GM21381 (cell line): ENCODE measurements around the gene VPS29.
"Not testable (repeated sequence)": the region's sequence is repeated elsewhere in the genome, so short reads cannot be mapped to it uniquely, and the experiment has no call there.

Experiments used
- ATAC-seq: cut with Tn5 transposase; IDR thresholded peaks from one replicate; pipeline ENCODE4 v1.9.1; 2021; ENCODE audit warnings: mild to moderate bottlenecking, moderate library complexity; ENCODE audit not compliant: unreplicated experiment

The VPS29 gene

DNA sequence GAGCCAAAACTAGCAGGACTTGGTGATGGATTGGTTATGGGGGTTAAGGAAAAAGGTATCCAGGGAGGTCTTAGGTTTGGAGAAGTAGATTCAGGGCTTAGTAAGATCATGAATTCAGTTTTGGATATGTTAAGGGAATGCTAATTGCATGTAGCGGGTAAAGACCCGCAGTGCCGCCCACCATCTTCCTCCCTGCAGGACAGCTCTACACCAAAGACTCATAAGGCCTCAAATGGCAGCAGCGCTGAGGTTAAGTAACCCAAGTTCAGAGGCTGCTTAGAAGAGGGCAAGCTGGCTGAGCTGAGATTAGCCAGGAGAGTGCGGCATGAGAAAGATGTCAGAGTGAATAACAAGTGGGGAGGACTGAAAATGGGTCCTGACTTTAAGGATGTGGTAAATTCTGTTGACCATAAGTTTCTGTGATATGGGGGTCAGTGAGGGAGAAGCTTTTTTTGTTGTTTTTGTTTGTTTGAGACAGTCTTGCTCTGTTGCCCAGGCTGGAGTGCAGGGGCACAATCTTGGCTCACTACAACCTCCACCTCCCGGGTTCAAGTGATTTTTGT, 26.4 kb upstream of the VPS29 start:
- no peak for ATAC-seq

DNA sequence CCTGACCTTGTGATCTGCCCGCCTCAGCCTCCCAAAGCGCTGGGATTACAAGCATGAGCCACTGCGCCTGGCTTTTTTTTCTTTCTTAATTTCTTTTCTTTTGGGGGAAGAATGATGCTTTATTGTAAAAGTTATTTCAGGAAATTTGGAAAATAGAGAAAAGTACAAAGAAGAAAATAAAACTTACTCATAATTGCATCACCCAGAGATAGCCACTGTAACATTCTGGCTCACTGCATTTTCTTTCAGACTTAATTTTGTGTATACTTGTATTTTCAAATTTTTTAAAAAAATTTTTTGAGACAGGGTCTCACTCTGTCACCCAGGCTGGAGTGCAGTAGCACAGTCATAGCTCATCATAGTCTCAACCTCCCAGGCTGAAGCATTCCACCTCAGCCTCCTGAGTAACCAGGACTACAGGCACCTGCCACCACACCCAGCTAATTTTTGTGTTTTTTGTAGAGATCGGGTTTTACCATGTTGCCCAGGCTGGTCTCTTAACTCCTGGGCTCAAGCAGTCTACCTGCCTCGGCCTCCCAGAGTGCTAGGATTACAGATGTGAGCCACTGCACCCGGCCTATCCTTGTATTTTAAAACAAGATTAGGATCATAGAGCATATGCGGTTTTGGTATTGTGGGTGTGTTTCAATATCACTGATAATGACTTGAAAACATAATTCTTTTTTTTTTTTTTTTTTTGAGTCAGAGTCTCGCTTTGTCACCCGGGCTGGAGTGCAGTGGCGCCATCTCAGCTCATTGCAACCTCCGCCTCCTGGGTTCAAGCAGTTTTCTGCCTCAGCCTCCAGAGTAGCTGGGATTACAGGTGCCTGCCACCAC, 19.2 kb upstream of the VPS29 start:
- ATAC-seq = not testable (repeated sequence)

DNA sequence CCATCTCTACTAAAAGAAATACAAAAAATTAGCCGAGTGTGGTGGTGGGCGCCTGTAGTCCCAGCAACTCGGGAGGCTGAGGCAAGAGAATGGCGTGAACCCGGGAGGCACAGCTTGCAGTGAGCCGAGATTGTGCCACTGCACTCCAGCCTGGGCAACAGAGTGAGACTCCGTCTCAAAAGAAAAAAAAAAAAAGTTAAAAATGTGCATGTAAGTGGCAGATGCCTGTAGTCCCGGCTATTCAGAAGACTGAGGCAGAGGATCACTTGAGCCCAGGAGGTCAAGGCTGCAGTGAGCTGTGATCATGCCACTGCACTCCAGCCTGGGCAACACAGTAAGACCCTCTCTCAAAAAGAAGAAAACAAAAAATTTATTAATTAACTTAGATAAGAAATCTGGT, 16.1 kb upstream of the VPS29 start:
- not testable (repeated sequence) for ATAC-seq

DNA sequence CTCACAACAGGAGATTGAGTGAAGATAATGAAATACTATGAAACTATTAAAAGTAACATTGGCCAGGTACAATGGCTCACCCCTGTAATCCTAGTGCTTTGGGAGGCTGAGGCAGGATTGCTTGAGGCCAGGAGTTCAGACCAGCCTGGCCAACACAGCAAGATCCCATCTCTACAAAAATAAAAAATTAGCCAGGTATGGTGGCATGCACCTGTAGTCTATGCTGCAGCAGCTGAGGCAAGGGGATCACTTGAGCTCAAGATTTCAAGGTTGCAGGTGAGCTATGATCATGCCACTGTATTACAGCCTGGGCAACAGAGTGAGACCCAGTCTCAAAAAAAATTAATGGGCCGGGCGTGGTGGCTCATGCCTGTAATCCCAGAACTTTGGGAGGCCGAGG, 15.1 kb upstream of the VPS29 start:
- no peak for ATAC-seq

DNA sequence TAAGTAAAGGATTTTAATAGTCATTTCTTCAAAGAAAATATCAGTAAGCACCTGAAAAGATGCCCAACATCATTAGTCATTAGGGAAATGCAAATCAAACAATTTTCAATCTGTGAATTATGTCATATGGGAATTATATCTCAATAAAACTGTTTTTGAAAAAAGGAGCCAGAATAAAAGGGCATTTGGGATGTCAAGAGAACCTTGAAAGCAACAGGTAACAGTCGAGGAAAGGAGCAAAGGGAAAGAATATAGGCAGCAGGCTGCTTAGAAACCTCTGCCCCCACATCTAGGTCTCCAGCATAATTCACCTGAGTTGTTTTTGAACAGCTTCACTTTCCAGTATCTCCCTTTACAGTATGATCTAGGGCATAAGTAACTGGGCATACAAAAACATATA, 12.5 kb upstream of the VPS29 start:
- no peak for ATAC-seq

DNA sequence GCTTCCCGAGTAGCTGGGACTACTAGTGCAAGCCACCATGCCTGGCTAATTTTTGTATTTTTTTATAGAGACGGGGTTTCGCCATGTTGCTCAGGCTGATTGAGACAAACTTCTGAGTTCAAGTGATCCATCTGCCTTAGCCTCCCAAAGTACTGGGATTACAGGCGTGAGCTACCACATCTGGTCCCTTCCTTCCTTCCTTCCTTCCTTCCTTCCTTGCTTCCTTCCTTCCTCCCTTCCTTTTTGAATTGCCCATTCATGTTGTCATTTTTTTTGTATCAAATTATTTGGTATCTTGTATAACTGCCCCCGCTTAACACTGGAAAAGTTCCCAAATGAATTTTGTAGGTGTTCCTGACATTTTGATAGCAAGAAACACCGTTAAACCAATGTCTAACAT, 11.9 kb upstream of the VPS29 start:
- no peak for ATAC-seq

DNA sequence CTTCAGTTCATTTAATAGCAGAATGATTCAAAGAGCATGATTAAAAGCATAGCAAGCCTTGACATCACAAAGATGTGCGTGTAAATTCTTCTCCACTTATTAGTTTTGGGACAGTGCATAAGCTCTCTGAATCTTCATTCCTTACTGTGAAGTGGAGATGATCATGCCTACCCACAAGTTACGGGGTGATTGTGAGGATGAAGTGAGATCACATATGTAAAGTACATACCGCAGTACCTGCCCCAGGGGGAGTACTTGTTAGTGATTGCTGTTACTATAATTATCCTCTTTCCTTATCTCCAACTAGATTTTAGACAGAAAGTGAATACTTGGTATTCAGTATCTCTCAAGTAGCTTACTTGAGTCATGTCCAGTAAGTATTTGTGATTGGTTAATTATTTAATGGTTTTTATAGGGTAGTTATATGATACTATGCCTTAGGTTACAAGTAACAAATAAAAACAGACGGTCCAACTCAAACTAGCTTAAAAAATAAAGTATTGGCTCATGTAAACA, 6.2 kb upstream of the VPS29 start:
- ATAC-seq = no peak

DNA sequence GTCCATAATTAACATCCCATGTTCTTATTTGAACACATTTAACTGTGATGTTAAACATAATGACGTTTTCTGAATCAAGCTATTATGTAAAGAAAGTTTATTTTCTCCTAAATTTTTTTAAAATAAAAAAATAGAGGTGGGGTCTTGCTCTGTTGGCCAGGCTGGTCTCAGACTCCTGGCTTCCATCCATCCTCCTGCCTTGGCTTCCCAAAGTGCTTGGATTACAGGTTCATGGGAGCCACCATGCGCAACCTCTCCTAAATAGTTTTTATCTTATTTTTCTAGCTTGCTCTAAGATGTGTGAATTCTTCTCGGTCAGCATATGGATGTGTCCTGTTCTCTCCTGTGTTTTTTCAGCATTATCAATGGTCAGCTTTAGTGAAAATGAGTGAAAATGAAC, 3.4 kb upstream of the VPS29 start:
- no peak for ATAC-seq

DNA sequence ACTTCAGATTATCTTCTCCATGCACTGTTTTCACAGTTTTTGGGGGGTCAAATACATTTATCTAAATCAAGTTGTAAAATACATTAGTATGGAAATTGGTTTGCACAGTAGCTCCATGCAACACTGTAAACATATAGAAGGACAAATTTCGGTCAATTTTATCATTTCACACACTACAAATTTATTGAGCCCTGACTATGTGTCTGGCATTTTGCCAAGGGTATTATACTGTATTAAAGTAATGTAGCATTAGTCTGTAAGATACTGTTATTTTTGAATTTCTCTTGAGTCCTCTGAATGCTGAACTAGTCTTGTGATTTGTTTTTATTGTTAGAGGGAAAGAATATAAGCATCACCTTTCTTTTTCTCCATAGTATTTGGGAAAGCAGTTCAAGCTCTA, 1.5 kb upstream of the VPS29 start:
- ATAC-seq = no peak

DNA sequence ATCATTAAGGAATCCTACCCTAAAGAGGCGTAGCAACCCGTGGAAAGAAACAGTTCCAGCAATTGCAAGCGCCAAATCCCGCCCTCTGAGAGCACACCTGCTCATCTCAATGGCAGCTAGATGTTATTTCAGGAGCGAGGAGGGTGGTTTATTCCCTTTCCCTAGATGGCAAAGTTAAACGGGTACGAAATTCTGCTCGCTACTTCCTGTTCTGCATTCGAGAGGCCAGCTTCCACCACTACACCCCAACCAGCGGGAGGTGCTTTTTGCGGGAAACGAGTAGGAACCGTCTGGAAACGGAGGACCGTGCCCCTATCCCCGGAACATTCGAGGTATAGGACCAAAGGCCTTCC, 536 bp downstream of the VPS29 start:
- peak; percentile 22 for ATAC-seq

DNA sequence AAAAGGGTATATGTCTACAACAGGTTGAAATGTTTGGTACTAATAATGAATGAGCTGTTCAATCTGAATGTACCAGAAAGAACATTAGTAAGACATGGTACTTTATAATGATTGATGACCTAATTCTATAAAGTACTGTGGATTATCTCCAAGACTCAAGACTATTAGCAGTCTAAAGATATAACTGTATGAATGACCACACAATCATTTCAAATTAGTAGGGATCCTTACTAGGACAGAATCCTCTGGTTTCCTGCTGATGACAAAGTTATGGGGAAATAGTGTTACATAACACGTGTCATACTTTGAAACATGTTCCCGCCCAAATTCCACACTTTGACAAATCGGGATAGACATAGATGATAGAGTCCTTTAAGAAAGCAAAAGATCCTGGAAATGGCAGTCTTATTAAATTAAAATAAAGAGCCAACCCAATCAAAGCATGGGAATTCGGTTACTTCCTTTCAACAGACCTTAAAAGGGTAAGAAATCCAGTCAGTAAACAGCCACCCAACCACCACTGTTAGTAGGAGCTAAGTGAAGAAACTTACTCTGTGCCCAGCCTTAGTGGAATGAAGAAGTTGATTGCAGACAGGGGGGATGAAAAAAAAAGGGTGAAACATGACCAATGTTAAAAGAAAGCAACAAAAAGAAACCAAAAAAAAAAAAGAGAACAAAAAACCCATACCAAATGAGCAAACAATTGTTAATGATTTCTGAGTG, 2.8 kb downstream of the VPS29 start:
- no peak for ATAC-seq

DNA sequence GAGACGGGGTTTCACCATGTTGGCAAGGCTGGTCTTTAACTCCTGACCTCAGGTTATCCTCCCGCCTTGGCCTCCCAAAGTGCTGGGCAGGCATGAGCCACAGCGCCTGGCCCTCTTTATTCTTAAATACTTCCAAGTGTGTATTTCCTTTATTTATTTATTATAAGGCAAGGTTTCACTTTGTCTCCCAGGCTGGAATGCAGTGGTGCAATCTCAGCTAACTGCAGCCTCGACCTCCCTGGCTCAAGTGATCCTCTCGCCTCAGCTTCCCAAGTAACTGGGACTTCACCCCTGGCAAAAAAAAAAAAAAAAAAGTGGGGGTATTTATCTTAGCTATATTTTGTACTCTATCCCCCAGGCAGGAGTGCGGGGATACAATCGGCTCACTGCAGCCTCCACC, 26.5 kb downstream of the VPS29 start:
- no peak for ATAC-seq

DNA sequence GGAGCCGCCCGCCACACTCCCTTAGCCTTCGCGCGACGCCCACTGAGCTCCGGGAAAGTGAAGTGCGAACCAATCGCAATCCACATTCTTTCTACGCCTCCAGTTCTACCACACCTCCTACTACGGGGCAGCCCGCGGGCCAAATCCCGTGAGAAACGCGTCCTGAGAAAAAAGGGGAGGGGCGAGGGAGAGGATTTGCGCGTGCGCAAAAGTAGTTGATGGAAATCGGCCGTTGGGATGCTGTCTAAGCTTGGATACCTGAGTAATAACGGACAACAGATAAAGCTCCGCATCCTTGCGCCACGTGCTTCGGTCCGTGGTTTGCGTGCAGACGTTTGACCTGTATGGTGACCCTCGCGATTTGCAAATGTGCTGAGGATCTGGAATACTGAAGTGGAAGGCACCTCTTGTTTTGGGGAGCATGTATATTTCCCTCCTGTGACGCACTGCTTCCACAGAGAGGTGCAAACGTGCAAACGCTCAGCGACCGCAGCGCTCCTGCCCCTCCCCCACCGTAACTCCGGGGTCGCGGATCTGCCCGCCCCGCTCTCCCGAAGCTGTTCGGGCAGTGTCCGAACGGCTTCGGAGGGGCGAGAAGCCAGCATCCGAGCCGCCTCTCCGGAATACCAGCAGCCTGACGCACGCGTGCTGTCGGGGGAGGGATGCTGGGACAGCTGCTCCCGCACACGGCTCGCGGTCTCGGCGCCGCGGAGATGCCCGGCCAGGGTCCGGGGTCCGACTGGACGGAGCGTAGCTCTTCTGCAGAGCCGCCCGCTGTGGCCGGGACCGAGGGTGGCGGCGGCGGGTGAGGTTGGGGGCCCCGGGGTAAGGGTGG, 33.5 kb downstream of the VPS29 start, which contains the start of the genes FAM216A and GPN3:
TSS of gene FAM216A (plus strand) at position 632 of the 835 bp plus-strand sequence. CDS start at position 663, 31 bp downstream.
TSS of gene GPN3 (minus strand) at position 44 of the 835 bp plus-strand sequence. CDS start 54 bp downstream, outside the sequence.
- ATAC-seq = peak; percentile 77

DNA sequence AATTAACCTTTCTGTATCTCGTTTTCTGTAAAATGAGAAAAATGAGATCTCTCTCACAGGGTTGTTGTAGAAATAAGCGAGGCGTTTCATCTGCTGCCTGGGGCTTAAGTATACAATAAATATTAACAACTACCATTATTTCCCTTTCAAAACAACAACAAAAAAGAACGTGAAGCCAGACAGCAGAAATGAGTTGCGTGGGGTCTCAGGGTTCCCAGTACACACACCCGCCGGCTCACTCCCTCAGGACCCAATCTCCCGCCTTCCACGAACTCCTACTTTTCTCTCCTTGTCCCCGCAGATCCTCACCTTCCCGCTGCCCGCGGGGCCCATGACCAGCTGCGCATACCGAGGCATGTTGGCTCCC, 34.1 kb downstream of the VPS29 start:
- no peak for ATAC-seq

DNA sequence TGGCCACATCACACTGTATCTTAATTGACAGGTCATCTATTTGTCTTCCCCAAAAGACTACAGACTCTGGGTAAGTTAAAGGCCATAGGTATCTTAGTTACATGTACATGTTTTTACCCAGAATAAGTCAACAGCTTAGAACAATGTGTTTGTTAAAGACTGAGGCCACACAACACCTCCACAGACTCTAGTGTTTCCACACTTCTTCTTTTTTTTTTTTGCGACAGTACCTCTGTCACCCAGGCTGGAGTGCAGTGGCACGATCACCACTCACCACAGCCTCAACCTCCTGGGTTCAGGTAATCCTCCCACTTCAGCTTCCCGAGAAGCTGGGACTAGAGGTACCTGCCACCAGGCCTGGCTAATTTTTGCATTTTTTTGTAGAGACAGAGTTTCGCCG, 35.1 kb downstream of the VPS29 start:
- ATAC-seq = no peak

DNA sequence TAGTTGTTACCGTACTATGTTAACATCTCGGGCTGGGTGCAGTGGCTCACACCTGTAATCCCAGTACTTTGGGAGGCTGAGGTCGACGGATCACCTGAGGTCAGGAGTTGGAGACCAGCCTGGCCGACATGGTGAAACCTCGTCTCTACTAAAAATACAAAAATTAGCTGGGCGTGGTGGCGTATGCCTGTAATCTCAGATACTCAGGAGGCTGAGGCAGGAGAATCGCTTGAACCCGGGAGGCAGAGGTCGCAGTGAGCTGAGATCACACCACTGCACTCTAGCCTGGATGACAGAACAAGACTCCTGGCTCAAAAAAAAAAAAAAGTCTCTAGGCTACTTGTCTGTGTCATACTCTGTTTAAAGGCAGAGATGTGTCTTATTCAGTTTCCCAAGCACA, 36.1 kb downstream of the VPS29 start:
- not testable (repeated sequence) for ATAC-seq

DNA sequence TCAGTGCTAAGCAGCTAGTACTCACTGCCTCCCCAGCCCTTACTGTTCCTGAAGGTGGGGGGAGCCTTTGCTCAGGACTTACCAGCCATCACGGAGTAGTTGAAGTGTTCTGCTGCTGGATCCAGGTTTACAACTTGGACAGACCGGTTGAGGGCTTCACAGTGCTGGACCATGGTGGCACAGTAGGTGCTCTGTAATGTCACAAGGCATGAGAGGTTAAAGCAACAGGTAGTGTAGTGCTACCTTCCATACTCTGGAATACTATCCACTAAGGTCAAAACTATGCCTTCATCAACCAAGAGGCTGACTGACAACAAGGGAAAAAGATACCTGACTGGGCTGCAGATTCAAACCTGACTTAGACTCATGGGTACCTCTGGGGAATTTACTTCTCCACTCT, 36.9 kb downstream of the VPS29 start:
- ATAC-seq = no peak

DNA sequence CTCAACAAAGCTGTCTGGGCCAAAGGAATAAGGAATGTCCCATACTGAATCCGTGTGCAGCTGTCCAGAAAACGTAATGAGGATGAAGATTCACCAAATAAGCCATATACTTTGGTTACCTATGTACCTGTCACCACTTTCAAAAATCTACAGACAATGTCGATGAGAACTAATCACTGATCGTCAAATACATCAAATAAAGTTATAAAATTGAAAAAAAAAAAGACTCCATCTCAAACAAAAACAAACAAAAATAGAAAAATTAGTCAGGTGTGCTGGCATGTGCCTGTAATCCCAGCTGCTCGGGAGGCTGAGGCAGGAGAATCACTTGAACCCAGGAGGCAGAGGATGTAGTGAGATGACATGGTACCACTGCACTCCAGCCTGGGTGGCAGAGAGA, 40.7 kb downstream of the VPS29 start:
- not testable (repeated sequence) for ATAC-seq

DNA sequence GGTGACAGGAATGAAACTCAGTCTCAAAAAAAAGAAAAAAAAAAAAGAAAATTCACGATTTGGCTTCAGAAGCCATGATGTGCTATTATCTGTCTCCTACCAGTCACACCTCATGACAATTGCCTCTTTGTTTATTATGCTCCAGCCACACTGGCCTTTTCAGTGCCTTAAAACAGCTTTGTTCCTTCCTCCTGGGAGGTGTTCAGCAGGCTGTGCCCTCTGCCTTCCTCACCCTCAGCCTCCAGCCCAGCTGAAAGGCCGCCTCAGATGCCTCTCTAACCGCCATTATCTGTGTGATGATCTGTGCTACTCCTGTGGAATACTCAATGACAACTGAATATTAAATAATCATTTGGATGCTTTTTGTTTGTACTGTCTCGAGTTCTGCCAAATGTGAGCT, 43.2 kb downstream of the VPS29 start:
- ATAC-seq = no peak

DNA sequence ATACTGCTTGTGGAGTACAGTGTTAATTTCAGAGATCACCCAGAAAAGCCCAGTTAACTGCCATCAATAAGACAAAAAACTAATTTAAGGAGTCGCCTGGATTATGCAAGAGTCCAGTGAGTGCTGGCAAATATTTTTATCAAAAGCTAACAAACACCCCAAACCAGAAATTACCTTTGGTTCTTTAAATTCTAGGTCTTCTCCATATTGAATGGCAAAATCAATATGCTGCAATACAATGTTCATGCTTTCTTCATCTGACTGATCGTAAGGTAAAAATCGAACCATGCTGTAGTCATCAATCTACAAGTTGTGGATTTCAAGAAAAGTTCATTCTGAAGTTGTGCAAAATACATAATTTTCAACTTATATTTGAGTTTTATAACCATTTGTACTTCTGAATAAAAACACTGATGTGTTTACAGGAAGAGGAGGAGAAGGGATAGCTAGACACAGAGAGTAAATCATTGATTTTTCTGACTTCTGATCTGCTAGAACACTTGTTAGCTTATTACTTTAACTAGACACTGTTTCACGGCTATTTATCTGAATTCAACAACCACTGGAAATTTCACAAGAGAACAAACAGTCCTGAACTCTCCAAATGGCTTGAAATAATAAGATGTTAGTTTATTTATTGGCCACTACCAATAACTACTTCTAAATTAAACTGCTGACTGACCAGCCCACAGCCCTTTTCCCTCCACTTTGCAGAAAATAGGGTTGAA, 48.2 kb downstream of the VPS29 start:
- ATAC-seq = no peak
